ENCODE measurements around the gene STT3B. TPM values are rescaled to one million over a fixed set of nuclear protein-coding genes. Genes with fewer than 3 reads are reported as not detected.

Gene STT3B
- total and polyA plus RNA-seq, 2 of the 13 experiments (the other 11 are each of a cell fraction or from before 2014, with no cell fraction given), result 85.0 to 205 TPM

GRCh38 chr3:31531452-31531991, 1.2 kb upstream of the STT3B start (continued):
- TF ChIP-seq SNAPC4 (CRISPR knock-in tag; IDR thresholded peaks at IDR 0.05), result no peak
- TF ChIP-seq TGIF2 (CRISPR knock-in tag; IDR thresholded peaks at IDR 0.05), result no peak
- TF ChIP-seq ZNF383 (CRISPR knock-in tag; IDR thresholded peaks at IDR 0.05; ENCODE audit: borderline replicate concordance), result no peak
- TF ChIP-seq KAT7 (CRISPR knock-in tag; IDR thresholded peaks at IDR 0.05; ENCODE audit: borderline replicate concordance), result peak; percentile 88; the same call in 1 of the 2 replicates
- TF ChIP-seq WIZ (CRISPR knock-in tag; IDR thresholded peaks at IDR 0.05), result no peak
- no peak for TF ChIP-seq DR1 (CRISPR knock-in tag; IDR thresholded peaks at IDR 0.05)
- no peak for TF ChIP-seq JUNB (CRISPR knock-in tag; IDR thresholded peaks at IDR 0.05; ENCODE audit: borderline replicate concordance)
- TF ChIP-seq ETS1 (CRISPR knock-in tag; IDR thresholded peaks at IDR 0.05), result no peak
- TF ChIP-seq ZNF609 (CRISPR knock-in tag; IDR thresholded peaks at IDR 0.05; ENCODE audit: borderline replicate concordance), result no peak
- TF ChIP-seq ZNF430 (CRISPR knock-in tag; IDR thresholded peaks at IDR 0.05), result no peak
- TF ChIP-seq STAT6 (CRISPR knock-in tag; IDR thresholded peaks at IDR 0.05; ENCODE audit: borderline replicate concordance), result no peak
- no peak for TF ChIP-seq SMARCE1 (IDR thresholded peaks at IDR 0.05; ENCODE audit: borderline replicate concordance)
